C4-2B (cell line): Measurements from ENCODE around the gene EFR3B.

Experiments used
- CTCF ChIP-seq: fragments of 450-650 bp; conservative IDR thresholded peaks from 2 replicates; pipeline ENCODE4 v1.5.1; 2017; ENCODE audit warnings: mild to moderate bottlenecking
- ZFX ChIP-seq: fragments of 450-650 bp; IDR thresholded peaks from 2 replicates; pipeline ENCODE4 v1.6.1; 2017

- TF ChIP-seq CTCF: no peak
- no peak for TF ChIP-seq ZFX
Measured at GRCh38 chr2:25201265-25201664, 159.4 kb downstream of the EFR3B start.
